ENCODE measurements around the gene EIF5A2. TPM values are rescaled to one million over a fixed set of nuclear protein-coding genes. Genes with fewer than 3 reads are reported as not detected.

The EIF5A2 gene
- total RNA-seq: 6.7 TPM
- long read RNA-seq, full-length matches to known transcripts: 5 of 6 reads
- long read RNA-seq, partial matches to known transcripts: 0 of 6 reads
- long read RNA-seq, other reads (novel, unspliced or antisense): 1 of 6 reads

DNA sequence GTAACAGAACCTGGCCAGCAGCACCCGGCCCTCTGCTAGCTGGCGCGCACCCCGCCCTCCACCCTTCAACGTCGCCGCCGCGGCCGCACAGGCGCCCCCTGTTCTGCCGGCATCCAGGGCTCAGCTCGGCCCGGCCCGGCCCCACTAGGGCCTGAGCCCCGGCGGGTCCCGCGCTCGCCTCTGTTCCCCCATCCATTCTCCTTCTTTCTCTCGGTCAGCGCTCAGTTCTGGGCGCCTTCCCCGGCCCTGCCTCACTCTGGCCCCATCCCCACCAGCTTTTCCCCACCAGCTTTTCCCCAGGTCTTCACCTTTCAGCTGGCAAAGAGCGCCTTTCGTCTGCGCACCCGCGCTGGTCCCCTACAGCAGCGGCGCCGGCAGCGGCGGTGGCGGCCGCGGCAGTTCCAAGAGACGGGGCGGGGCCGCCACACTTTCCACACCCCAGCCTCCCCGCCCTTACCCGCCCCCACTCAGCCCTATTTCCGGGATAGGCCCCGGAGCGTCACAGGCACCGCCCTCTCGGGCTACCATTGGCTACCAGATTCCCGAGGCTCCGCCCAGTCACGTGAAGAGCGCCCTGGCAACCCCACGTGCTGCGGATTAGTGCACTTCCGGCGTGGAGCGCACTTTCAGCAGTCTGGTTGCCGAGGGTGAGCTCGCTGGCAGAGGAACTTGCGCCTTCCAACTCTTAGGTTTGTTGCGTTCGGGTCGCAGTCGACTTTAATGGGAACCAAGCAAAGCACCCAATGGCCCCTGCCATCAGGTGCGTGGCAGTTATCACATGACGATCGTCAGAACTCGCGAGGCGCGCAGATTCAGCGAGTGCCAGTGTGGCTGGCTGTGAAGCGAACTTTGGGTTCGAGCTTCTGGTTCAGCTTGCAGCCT, at the start of gene EIF5A2:
Gene EIF5A2, minus strand, starts transcription at position 403 of the 882 bp plus-strand sequence. CDS start 831 bp downstream, outside the sequence.
- ATAC-seq: peak; percentile 97 to 98
- Histone ChIP-seq H3K36me3 (no peaks in the 10 kb centered on the region), H3K4me1 (peaks cover 9% of the 10 kb centered on the region), H3K27me3 (ENCODE audit: low read depth) (peaks cover 5% of the 10 kb centered on the region), H3K27ac (peak within 1 kb of the TSS; percentile 65), H3K9me3 (peaks cover 15% of the 10 kb centered on the region), H3K4me3 (peak within 1 kb of the TSS; percentile 71)
- TF ChIP-seq, protein P1, sequence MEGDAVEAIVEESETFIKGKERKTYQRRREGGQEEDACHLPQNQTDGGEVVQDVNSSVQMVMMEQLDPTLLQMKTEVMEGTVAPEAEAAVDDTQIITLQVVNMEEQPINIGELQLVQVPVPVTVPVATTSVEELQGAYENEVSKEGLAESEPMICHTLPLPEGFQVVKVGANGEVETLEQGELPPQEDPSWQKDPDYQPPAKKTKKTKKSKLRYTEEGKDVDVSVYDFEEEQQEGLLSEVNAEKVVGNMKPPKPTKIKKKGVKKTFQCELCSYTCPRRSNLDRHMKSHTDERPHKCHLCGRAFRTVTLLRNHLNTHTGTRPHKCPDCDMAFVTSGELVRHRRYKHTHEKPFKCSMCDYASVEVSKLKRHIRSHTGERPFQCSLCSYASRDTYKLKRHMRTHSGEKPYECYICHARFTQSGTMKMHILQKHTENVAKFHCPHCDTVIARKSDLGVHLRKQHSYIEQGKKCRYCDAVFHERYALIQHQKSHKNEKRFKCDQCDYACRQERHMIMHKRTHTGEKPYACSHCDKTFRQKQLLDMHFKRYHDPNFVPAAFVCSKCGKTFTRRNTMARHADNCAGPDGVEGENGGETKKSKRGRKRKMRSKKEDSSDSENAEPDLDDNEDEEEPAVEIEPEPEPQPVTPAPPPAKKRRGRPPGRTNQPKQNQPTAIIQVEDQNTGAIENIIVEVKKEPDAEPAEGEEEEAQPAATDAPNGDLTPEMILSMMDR (IDR thresholded peaks at IDR 0.05): no peak
- peak; percentile 96 for DNase-seq
- intact Hi-C loops (cut with DNase I): no loop called here

- Histone ChIP-seq H3K27ac (no peak overlapping the region), H3K36me3 (no peaks in the 10 kb centered on the region), H3K4me3 (no peak overlapping the region), H3K27me3 (ENCODE audit: low read depth) (no peaks in the 10 kb centered on the region), H3K4me1 (no peaks in the 10 kb centered on the region), H3K9me3 (no peaks in the 10 kb centered on the region)
- TF ChIP-seq, protein P1 (IDR thresholded peaks at IDR 0.05): no peak
- DNase-seq: no peak
- no peak for ATAC-seq
- intact Hi-C loops (cut with DNase I): no loop called here
Measured at GRCh38 chr3:170956647-170957046, 48.2 kb upstream of the EIF5A2 start.

DNA sequence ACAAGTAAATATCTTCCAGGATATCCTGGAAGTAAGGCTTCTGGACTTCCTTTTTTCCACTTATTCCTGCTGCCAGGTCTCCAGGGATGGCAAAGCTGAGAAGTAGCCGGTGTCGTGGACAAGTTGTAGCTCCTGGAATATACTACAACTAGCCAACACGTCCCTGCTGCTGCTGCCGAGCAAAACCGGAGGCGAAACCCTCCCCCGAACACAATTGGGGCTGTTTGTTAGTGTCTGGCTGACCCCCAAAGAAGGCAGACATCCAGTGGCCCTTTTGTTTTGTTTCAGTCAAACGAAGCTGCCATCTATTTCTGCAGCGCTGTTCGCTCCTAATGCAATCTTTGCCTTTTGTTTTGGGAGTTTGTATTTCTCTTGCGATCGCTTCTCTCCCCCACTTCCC, 45.3 kb upstream of the EIF5A2 start:
- no peak overlapping the region for H3K4me3 ChIP-seq
- intact Hi-C loops (cut with DNase I): no loop called here
- ATAC-seq (no peak), DNase-seq (no peak)
- no peak overlapping the region for H3K27ac ChIP-seq
- no peaks in the 10 kb centered on the region for H3K9me3 ChIP-seq
- no peaks in the 10 kb centered on the region for H3K27me3 ChIP-seq (ENCODE audit: low read depth)
- H3K36me3 ChIP-seq: no peaks in the 10 kb centered on the region
- no peaks in the 10 kb centered on the region for H3K4me1 ChIP-seq
- TF ChIP-seq, protein P1 (IDR thresholded peaks at IDR 0.05): no peak

DNA sequence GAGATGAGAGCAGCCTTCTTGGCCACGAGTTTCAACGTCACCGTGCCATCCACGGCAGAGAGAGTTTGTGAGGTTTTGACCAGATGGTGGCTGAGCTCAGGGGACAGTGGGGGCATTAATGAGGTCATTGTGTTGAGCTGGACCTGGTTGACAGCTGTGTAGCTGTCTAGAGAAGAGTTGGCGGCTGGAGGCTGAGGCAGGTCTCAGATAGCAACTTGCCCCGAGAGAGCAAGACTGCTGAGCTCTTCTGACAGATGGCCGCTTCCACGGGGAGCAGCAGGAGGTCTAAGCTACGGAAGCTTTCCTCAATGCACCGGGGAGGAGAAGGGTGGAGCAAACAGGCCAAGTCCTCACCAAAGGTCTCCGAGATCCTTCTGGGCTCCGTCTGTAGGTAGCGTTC, 44.8 kb upstream of the EIF5A2 start:
- no peak for ATAC-seq
- Histone ChIP-seq H3K27ac (no peak overlapping the region), H3K4me1 (no peaks in the 10 kb centered on the region), H3K36me3 (no peaks in the 10 kb centered on the region), H3K27me3 (ENCODE audit: low read depth) (no peaks in the 10 kb centered on the region), H3K4me3 (no peak overlapping the region), H3K9me3 (no peaks in the 10 kb centered on the region)
- intact Hi-C loops (cut with DNase I): no loop called here
- TF ChIP-seq, protein P1 (IDR thresholded peaks at IDR 0.05): no peak
- no peak for DNase-seq

DNA sequence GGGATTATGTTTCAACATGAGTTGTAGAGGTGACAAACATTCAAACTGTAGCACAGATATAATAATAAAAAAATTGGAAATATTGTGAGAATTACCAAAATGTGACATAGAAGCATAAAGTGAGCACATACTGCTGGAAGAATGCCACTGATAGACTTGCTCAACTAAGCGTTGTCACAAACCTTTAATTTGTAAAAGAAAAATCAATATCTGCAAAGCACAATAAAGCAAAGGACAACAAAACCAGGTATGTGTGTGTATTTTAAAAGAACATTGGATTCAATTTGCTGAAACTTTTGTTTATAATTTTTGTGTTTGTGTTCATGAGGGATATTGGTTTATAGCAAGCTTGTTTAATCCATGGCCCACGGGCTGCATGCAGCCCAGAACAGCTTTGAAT, 40.8 kb upstream of the EIF5A2 start:
- H3K36me3 ChIP-seq: no peaks in the 10 kb centered on the region
- H3K4me3 ChIP-seq: no peak overlapping the region
- TF ChIP-seq, protein P1 (IDR thresholded peaks at IDR 0.05): no peak
- no peaks in the 10 kb centered on the region for H3K9me3 ChIP-seq
- ATAC-seq (no peak), DNase-seq (no peak)
- H3K4me1 ChIP-seq: no peaks in the 10 kb centered on the region
- intact Hi-C loops (cut with DNase I): no loop called here
- no peaks in the 10 kb centered on the region for H3K27me3 ChIP-seq (ENCODE audit: low read depth)
- H3K27ac ChIP-seq: no peak overlapping the region

Data from lower lobe of right lung (tissue), 2 donors.